Measurements from ENCODE around the gene RGS6.

DNA sequence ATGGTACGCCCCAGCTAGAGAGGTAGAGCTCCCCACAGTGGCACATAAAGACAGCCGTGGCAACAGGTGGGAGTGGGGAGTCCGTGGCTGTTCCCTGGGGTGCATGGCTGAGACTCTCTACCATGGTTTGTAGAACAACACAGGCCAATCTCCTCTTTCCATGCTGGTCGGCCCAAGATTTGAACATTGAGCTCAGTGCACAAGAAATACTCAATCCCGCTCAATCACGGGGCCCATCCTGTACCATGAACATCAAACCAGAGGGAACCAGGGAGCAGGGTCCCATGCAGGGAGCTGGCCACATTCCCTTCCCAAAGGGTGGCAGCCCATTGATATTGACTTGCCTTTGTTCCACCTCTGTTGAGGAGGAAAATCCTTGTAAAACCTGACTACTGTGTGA lies 608.6 kb downstream of the RGS6 start:
- TF ChIP-seq, protein P1, sequence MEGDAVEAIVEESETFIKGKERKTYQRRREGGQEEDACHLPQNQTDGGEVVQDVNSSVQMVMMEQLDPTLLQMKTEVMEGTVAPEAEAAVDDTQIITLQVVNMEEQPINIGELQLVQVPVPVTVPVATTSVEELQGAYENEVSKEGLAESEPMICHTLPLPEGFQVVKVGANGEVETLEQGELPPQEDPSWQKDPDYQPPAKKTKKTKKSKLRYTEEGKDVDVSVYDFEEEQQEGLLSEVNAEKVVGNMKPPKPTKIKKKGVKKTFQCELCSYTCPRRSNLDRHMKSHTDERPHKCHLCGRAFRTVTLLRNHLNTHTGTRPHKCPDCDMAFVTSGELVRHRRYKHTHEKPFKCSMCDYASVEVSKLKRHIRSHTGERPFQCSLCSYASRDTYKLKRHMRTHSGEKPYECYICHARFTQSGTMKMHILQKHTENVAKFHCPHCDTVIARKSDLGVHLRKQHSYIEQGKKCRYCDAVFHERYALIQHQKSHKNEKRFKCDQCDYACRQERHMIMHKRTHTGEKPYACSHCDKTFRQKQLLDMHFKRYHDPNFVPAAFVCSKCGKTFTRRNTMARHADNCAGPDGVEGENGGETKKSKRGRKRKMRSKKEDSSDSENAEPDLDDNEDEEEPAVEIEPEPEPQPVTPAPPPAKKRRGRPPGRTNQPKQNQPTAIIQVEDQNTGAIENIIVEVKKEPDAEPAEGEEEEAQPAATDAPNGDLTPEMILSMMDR (IDR thresholded peaks at IDR 0.05; ENCODE audit: insufficient read depth, low read depth, low read length): no peak
- no peak for TF ChIP-seq EZH2 (IDR thresholded peaks at IDR 0.05; ENCODE audit: insufficient read depth, low read length)

All from astrocyte (in vitro differentiated cells and primary cell).